Lower leg skin (tissue), 3 donors: ENCODE data around the gene NFU1.

ENCODE experiments used
- CTCF ChIP-seq, 3 donors: fragments of 450-650 bp; IDR thresholded peaks; one replicate each; pipeline ENCODE4 v1.5.1; 2016; ENCODE audit warnings: antibody characterized with exemption in 3 of 3, mild to moderate bottlenecking in 3 of 3, moderate library complexity in 2 of 3
- POLR2A ChIP-seq, 2 donors: fragments of 450-650 bp; IDR thresholded peaks; one replicate each; pipeline ENCODE4 v1.6.1; 2016 to 2017; ENCODE audit warnings: antibody characterized with exemption in 2 of 2, mild to moderate bottlenecking in 1 of 2, moderate library complexity in 1 of 2

- TF ChIP-seq CTCF (IDR thresholded peaks at IDR 0.05), result no peak
- no peak for TF ChIP-seq POLR2A (IDR thresholded peaks at IDR 0.05)
These were observed 43.3 kb downstream of the NFU1 start for GRCh38 chr2:69393963-69394362.
